ENCODE measurements around the gene RAB25. TPM values are rescaled to one million over a fixed set of nuclear protein-coding genes. Genes with fewer than 3 reads are reported as not detected.

Gene RAB25
- total RNA-seq, 1 donor from 2014 or later = 52.1 TPM

- Histone ChIP-seq H3K4me1 (peaks cover 37% of the 10 kb centered on the region), H3K27ac (peak overlapping the region; percentile 96), H3K4me3 (no peak overlapping the region), H3K9me3 (no peaks in the 10 kb centered on the region), H3K27me3 (no peaks in the 10 kb centered on the region), H3K36me3 (no peaks in the 10 kb centered on the region)
- DNase-seq (ENCODE audit: extremely low spot score in 2 of 2) = no peak
- intact Hi-C loops (cut with DNase I) = loop anchor here (2.0 kb wide), 1 partner anchor 35 kb away; no protein-coding TSS in a partner anchor
- TF ChIP-seq CTCF (IDR thresholded peaks at IDR 0.05) (no peak), POLR2A (IDR thresholded peaks at IDR 0.05) (no peak), POLR2AphosphoS5 (IDR thresholded peaks at IDR 0.05; ENCODE audit: insufficient read depth in 1 of 2, low read depth in 1 of 2) (no peak)
These were observed 35.0 kb downstream of the RAB25 start for GRCh38 chr1:156095906-156096508.

GRCh38 chr1:156096640-156097391 is 35.9 kb downstream of the RAB25 start:
- no peaks in the 10 kb centered on the region for H3K27me3 ChIP-seq
- TF ChIP-seq POLR2AphosphoS5 (IDR thresholded peaks at IDR 0.05; ENCODE audit: insufficient read depth in 1 of 2, low read depth in 1 of 2) = peak; percentile 73 to 82
- TF ChIP-seq CTCF (IDR thresholded peaks at IDR 0.05) = peak; percentile 93 to 99 (median 97)
- no peak for TF ChIP-seq POLR2A (IDR thresholded peaks at IDR 0.05)
- no peaks in the 10 kb centered on the region for H3K9me3 ChIP-seq
- no peak for DNase-seq (ENCODE audit: extremely low spot score in 2 of 2)
- no peaks in the 10 kb centered on the region for H3K36me3 ChIP-seq
- H3K27ac ChIP-seq = peak overlapping the region; percentile 96
- H3K4me1 ChIP-seq = peaks cover 42% of the 10 kb centered on the region
- intact Hi-C loops (cut with DNase I) = loop anchor here (2.0 kb wide), 1 partner anchor 34 kb away; no protein-coding TSS in a partner anchor
- H3K4me3 ChIP-seq = peak overlapping the region in 1 of 2 donors; percentile 11

DNA sequence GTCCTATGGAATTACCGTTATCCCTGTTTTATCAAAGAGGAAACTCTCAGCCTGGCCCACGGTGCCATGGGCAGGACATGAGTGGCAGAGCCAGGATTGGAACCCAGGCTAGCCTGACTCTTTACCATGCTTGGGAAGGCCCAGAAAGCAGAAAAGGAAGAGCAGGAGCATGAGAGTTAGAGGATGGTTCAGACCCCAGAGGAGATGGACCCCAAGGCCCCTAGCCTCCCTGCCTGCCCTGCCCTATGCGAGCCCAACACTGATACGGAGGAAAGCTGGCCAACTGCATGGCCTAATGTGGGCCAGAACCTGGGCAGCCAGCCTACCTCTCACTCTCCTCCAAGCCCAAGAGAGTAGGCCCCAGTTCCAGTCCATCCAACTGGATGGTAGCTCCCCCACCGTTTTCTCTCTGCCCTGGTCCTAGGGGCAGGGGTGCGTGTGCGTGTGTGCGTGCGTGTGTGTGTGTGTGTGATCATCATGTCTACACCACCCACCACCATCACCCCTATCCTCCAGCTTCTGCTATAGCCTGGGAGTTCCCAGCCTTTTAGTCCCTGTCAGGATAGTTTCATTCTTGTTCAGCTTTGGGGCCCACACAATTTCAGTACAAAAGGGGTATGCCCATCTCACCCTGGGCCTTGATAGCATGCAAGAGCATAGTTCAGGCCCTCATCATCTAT is 36.7 kb downstream of the RAB25 start:
- Histone ChIP-seq H3K4me1 (peaks cover 51% of the 10 kb centered on the region), H3K9me3 (no peaks in the 10 kb centered on the region), H3K27ac (peak overlapping the region; percentile 96), H3K36me3 (no peaks in the 10 kb centered on the region), H3K4me3 (no peak overlapping the region), H3K27me3 (no peaks in the 10 kb centered on the region)
- TF ChIP-seq POLR2AphosphoS5 (IDR thresholded peaks at IDR 0.05; ENCODE audit: insufficient read depth in 1 of 2, low read depth in 1 of 2) = no peak
- no peak for TF ChIP-seq CTCF (IDR thresholded peaks at IDR 0.05)
- no peak for TF ChIP-seq POLR2A (IDR thresholded peaks at IDR 0.05)
- intact Hi-C loops (cut with DNase I) = loop anchor here (2.0 kb wide), 1 partner anchor 33 kb away; no protein-coding TSS in a partner anchor
- no peak for DNase-seq (ENCODE audit: extremely low spot score in 2 of 2)

- H3K27me3 ChIP-seq = no peaks in the 10 kb centered on the region
- intact Hi-C loops (cut with DNase I) = no loop called here
- DNase-seq (ENCODE audit: extremely low spot score in 2 of 2) = no peak
- peaks cover 62% of the 10 kb centered on the region for H3K4me1 ChIP-seq
- no peak overlapping the region for H3K4me3 ChIP-seq
- peak overlapping the region; percentile 96 for H3K27ac ChIP-seq
- no peaks in the 10 kb centered on the region for H3K9me3 ChIP-seq
- no peak for TF ChIP-seq POLR2A (IDR thresholded peaks at IDR 0.05)
- no peak for TF ChIP-seq CTCF (IDR thresholded peaks at IDR 0.05)
- no peak for TF ChIP-seq POLR2AphosphoS5 (IDR thresholded peaks at IDR 0.05; ENCODE audit: insufficient read depth in 1 of 2, low read depth in 1 of 2)
- H3K36me3 ChIP-seq = no peaks in the 10 kb centered on the region
These were observed 37.8 kb downstream of the RAB25 start for GRCh38 chr1:156098784-156099183.
